ENCODE results near the gene PDE1A.

Gene PDE1A

DNA sequence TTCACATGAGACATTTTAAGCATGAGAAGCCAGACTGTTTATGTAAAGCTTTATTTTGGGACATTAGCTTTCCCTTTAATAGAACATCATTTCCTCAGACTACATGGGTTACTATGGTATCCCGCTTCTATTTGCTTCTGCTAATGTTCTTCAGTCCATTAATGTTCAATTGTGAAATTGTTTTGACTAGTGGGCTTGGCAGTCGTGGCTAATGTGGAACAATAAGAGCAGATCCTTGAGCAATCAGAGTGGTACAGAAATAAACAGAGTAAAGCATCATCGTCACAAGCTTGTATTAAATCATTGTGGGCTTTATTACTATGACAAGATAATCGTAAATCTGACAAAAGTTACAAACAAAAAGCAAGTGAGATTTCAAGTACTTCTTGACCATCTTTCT is 60.2 kb downstream of the PDE1A start (continued):
- TF ChIP-seq, protein P1, sequence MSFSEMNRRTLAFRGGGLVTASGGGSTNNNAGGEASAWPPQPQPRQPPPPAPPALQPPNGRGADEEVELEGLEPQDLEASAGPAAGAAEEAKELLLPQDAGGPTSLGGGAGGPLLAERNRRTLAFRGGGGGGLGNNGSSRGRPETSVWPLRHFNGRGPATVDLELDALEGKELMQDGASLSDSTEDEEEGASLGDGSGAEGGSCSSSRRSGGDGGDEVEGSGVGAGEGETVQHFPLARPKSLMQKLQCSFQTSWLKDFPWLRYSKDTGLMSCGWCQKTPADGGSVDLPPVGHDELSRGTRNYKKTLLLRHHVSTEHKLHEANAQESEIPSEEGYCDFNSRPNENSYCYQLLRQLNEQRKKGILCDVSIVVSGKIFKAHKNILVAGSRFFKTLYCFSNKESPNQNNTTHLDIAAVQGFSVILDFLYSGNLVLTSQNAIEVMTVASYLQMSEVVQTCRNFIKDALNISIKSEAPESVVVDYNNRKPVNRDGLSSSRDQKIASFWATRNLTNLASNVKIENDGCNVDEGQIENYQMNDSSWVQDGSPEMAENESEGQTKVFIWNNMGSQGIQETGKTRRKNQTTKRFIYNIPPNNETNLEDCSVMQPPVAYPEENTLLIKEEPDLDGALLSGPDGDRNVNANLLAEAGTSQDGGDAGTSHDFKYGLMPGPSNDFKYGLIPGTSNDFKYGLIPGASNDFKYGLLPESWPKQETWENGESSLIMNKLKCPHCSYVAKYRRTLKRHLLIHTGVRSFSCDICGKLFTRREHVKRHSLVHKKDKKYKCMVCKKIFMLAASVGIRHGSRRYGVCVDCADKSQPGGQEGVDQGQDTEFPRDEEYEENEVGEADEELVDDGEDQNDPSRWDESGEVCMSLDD (tag by site-specific recombination; IDR thresholded peaks at IDR 0.05), result no peak
- no peak for TF ChIP-seq ZNF16 (tag by site-specific recombination; IDR thresholded peaks at IDR 0.05; ENCODE audit: low read depth)
- TF ChIP-seq ZNF423 (tag by site-specific recombination; IDR thresholded peaks at IDR 0.05), result no peak
- no peak for TF ChIP-seq TRIM28 (IDR thresholded peaks at IDR 0.05; ENCODE audit: borderline replicate concordance, low read length)
- no peak for TF ChIP-seq WT1 (tag by site-specific recombination; IDR thresholded peaks at IDR 0.05)

DNA sequence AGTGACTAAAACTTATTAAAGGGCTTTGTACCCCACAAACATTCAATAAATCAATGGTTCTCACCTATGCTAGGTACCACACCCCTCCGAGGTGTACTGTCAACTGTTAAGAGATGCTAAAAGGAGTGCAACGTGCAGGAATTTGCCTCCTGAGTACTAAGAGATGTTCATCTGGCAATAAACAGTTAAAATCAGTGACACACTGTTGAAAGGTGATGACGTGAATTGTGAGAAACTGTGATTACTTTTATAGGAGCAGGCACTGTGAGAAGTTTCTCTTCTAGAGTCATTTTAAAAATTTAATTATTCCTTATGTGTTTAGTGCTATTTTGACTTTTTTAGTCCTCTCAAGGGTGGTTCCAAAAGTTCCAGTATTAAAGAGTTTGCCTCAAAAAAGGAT is 61.0 kb downstream of the PDE1A start:
- TF ChIP-seq, protein P2, sequence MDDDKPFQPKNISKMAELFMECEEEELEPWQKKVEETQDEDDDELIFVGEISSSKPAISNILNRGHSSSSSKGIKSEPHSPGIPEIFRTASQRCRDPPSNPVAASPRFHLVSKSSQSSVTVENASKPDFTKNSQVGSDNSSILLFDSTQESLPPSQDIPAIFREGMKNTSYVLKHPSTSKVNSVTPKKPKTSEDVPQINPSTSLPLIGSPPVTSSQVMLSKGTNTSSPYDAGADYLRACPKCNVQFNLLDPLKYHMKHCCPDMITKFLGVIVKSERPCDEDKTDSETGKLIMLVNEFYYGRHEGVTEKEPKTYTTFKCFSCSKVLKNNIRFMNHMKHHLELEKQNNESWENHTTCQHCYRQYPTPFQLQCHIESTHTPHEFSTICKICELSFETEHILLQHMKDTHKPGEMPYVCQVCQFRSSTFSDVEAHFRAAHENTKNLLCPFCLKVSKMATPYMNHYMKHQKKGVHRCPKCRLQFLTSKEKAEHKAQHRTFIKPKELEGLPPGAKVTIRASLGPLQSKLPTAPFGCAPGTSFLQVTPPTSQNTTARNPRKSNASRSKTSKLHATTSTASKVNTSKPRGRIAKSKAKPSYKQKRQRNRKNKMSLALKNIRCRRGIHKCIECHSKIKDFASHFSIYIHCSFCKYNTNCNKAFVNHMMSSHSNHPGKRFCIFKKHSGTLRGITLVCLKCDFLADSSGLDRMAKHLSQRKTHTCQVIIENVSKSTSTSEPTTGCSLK (tag by site-specific recombination; IDR thresholded peaks at IDR 0.05), result no peak
- TF ChIP-seq ZNF830 (tag by site-specific recombination; IDR thresholded peaks at IDR 0.05; ENCODE audit: low read depth) (no peak), GLI4 (tag by site-specific recombination; IDR thresholded peaks at IDR 0.05) (no peak), ZNF324 (tag by site-specific recombination; IDR thresholded peaks at IDR 0.05) (no peak), ZNF423 (tag by site-specific recombination; IDR thresholded peaks at IDR 0.05) (no peak)
- TF ChIP-seq, protein P3, sequence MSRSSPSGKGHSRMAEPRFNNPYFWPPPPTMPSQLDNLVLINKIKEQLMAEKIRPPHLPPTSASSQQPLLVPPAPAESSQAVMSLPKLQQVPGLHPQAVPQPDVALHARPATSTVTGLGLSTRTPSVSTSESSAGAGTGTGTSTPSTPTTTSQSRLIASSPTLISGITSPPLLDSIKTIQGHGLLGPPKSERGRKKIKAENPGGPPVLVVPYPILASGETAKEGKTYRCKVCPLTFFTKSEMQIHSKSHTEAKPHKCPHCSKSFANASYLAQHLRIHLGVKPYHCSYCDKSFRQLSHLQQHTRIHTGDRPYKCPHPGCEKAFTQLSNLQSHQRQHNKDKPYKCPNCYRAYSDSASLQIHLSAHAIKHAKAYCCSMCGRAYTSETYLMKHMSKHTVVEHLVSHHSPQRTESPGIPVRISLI (tag by site-specific recombination; IDR thresholded peaks at IDR 0.05), result no peak
- TF ChIP-seq, protein P4, sequence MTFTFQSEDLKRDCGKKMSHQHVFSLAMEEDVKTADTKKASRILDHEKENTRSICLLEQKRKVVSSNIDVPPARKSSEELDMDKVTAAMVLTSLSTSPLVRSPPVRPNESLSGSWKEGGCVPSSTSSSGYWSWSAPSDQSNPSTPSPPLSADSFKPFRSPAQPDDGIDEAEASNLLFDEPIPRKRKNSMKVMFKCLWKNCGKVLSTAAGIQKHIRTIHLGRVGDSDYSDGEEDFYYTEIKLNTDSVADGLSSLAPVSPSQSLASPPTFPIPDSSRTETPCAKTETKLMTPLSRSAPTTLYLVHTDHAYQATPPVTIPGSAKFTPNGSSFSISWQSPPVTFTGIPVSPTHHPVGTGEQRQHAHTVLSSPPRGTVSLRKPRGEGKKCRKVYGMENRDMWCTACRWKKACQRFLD (tag by site-specific recombination; IDR thresholded peaks at IDR 0.05), result no peak
- ChIA-PET POLR2A (no interaction called here), CTCF (no interaction called here)
- Histone ChIP-seq H3K4me3 (ENCODE audit: low read depth, low read length) (no peak overlapping the region), H3K36me3 (ENCODE audit: control insufficient read depth in 2 of 2, insufficient read depth in 1 of 2, low read length in 2 of 2) (no peaks in the 10 kb centered on the region), H3K9me3 (ENCODE audit: control insufficient read depth, insufficient read depth, low read depth, low read length) (no peaks in the 10 kb centered on the region), H3K27ac (ENCODE audit: extremely low read depth, low read depth, low read length) (no peak overlapping the region), H3K4me1 (ENCODE audit: control insufficient read depth, insufficient read depth, low read length) (0 out of 2 replicates have a peak, but pooled peaks cover 3% of the 10 kb centered on the region)

DNA sequence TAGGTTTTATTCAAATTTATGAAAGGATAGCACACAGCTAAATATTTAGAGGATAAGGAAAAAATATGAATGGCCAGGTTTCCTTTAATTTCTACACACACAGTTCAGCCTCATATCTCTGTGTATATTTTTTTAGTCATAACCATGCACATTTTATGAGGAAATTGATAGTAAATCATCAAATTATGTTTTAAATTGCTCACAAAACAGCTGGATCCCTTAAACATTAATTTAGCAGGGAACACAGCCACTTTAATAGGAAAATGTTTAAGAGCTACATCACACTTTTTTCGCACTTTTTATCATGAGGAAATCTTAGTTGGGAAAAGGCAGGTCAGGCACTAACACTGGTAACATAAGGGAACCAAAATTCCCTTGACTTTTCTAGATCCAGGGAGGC is 65.4 kb downstream of the PDE1A start:
- CTCF ChIA-PET, result no interaction called here
- H3K9me3 ChIP-seq (ENCODE audit: control insufficient read depth, insufficient read depth, low read depth, low read length), result no peaks in the 10 kb centered on the region
- H3K4me3 ChIP-seq (ENCODE audit: low read depth, low read length), result no peak overlapping the region
- no peak overlapping the region for H3K27ac ChIP-seq (ENCODE audit: extremely low read depth, low read depth, low read length)
- POLR2A ChIA-PET, result no interaction called here
- H3K36me3 ChIP-seq (ENCODE audit: control insufficient read depth in 2 of 2, insufficient read depth in 1 of 2, low read length in 2 of 2), result no peaks in the 10 kb centered on the region
- TF ChIP-seq ZNF514 (tag by site-specific recombination; IDR thresholded peaks at IDR 0.05) (no peak), FEZF1 (tag by site-specific recombination; IDR thresholded peaks at IDR 0.05) (0 out of 2 replicates have a peak, but pooled peaks have one; percentile 19)
- peaks cover 6% of the 10 kb centered on the region; the same call in 1 of the 2 replicates for H3K4me1 ChIP-seq (ENCODE audit: control insufficient read depth, insufficient read depth, low read length)
